ENCODE data around the gene ITPKB.
"Not testable (repeated sequence)": the region's sequence is repeated elsewhere in the genome, so short reads cannot be mapped to it uniquely, and the experiment has no call there.

ITPKB gene

DNA sequence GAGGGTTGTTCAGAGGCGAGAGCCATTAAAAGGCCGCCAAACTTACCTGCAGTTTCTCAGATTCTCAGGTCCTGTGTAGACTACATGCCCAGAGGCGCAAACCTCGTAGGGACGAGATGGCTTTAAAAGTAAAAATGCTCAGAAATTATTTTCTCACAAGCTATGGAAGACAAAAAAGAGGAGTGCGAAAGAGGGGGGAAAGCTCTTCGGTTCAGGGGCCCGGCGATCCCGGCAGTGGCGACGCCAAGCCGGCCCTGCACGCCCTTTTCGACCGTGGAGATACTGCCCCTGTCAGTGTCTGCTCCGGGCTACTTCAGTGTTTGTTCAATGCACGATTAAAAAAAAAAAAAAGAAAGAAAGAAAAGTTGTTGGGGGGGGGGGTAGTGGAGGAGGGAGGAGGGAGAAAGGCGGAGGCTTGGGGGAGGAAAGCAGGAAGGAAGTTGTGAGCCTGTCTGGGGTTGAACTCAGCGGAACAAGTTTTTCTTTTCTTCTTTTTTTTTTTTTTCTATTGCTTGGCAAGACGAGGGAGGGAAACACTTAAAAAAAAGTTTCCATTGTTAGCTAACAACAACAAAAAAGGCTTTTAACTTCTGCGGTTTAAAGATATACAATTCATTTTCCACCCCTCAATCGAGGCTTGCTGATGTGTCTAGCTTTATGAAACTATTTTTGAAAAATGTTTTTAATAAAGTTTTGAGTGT is at the start of gene ITPKB:
TSS of gene ITPKB (minus strand) at position 288 of the 701 bp plus-strand sequence. CDS start 1,824 bp downstream, outside the sequence.
- peak; percentile 74 for DNase-seq (ENCODE audit: low spot score)

DNA sequence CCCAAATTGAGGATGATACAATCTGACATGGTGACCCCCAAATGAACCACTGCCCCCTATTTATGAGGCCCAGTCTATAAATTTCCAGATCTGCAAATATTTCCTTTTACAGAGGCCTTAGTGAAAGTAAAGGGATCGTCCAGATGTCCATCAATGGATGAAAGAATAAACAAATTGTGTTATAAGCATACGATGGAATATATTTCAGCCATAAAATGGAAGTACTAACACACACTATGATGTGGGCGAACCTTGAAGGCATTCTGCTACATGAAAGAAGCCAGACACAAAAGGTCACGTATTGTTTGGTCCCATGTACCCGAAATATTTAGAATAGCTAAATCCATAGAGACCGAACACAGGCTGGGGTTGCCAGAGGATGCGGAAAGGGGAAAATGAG is 48.6 kb upstream of the ITPKB start:
- DNase-seq (ENCODE audit: low spot score), result no peak

DNA sequence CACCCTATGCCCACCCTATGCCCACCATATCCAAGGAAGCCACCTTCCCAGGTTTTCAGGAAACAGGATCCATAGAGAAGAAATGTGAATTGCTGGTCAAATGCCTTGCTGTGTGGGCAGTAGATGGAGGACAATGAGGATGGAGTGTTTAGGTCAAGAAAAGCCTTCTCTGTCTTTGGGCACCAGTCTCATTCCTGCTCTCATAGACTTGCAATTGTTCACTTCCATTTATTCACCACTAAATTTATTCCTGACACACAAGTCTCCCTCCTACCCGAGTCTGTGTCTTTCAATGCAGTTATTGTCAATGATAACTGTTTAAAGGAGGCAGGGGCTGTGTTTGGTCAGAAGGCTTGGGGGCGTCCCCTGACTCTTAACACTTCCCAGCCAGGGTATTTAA is 48.0 kb upstream of the ITPKB start:
- no peak for DNase-seq (ENCODE audit: low spot score)

DNA sequence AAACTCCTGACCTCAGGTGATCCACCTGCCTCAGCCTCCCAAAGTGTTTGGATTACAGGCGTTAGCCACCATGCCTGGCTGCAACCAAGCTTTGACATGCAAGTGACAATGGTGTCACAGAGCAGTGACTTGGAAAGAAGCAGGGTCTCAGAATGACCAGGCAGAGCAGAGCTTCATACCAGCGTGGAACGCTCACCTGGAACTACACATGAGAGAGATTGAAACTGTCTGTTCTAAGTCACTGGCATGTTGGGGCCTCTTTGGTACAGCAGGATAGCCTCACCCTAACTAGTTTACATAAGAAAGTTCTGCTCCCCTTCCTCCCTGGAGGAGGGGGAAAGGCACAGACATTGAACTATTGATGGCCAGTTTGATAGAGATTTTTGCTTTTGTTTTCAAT is 47.5 kb upstream of the ITPKB start:
- DNase-seq (ENCODE audit: low spot score), result no peak

DNA sequence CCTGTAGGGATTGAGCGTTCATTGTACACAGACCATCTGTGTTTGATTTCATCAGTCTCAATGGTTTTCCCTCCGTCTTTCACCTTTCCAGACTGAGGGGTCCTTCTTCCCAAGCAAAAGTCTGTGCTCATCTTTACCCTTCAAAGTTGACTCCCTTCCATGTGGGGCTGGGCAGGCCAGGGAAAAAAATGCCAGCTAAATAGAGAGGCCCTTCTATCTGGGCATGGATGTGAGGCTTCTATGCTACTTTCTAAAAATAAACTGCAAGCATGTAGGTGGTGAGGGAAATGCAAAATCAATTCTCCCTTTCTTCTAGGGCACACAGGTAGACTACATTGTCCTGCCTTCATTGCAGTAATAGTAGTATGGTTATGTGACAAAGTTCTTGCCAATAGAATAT is 46.7 kb upstream of the ITPKB start:
- DNase-seq (ENCODE audit: low spot score), result no peak

DNA sequence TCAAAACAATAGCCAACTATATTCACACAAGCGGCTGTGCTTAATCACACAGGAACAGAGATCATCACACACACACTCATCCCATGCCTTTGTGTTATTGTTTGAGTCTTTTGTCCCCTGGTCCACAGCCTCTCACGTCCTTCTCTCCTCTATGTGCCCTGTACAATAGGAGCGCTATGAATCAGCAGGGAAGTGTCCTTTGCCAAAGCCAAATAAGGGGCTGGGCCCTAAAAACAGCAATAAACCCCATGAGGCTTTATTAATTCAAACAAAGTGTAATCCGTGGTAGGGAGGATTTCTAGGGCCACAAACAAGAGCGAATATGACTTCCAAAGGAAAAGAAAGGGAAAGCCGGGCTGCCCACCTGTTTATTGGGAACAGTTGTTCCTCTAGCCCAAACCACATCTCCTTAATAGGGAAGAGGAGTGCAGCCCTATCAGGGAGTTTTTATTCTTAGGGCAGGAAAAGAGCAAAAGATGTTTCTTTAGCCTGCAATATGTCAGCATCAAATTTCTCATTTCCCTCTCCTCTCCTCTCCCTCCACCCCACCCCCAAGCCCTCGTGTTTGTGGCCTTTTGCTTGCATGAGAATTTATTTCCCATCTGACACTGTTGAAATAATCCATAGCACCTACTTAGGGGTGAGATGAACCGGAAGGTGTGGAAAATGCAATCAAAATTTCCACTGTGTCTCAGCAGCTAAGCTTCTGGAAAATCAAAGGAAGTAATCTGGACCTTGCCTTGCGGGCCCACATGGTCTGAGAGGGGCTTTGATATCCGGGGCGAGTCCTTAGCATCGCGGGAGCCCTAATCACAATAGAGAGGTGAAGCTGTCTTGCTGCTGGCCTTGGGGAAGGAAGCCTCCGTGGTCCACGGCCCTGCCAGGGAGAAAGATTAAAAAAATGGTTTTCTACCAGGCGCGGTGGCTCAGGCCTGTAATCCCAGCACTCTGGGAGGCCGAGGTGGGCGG is 45.3 kb upstream of the ITPKB start:
- DNase-seq (ENCODE audit: low spot score), result no peak

DNA sequence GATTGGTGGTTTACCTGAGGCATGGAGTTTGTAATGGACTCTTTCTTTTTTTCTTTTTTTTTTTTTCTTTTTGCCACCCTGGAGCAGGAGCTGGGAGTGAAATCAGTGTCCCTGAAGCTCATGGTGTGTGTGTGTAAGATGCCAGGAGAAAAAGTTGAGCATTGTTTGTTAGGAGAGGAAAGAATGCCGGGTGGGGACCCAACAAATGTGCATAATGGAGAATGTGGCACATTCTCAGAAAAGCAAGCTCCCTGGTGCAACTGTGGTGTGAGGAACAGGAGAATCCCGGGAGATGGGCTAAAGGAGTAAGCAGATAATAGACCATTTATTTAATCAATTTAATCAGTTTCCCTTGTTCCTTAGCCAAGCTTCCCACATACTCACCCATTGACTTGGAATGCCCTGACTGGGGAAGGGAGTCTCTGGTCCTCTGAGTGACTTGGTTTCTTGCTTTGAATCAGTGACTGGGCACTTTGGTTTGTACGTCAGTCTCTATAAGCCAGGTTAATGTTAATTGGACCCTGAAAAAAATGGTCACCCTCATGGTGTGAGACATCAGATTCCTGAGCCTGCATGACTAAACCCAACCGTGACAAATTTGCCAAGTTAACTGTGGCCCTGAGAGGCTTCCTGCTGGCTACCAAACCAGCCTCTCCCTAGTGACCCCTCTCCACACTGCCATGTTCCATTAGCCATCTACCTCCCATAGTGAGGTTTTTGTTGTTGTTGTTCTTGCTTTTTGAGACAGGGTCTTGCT is 43.9 kb upstream of the ITPKB start:
- no peak for DNase-seq (ENCODE audit: low spot score)

DNA sequence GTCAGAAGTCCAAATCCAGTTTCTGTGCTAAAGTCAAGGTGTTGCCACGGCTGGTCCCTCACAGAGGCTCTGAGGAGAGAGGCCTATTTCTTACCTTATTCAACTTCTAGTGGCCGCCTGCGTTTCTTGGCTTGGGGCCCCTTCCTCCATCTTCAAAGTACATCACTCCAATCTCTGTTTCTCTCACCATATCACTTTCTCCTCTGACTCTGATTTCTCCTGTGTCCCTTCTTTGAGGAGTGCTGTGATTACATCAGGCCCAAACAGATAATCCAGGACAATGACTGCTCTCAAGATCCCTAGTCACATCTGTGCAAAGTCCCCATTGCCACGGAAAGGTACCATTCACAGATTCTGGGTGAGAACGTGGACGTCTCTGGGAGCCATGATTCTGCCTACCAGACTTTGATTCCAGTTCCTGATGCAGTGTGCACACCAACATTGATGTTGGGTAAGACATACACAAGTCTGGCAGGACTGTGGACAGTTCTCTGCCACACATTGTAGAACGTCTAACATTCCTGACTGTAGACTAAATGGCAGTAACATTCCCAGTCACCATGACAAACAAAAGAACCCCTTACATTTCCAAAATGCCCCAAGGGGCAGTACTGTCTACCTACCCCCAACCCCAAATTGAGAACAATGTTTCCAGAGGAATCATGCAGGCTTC is 43.0 kb upstream of the ITPKB start:
- DNase-seq (ENCODE audit: low spot score), result no peak

DNA sequence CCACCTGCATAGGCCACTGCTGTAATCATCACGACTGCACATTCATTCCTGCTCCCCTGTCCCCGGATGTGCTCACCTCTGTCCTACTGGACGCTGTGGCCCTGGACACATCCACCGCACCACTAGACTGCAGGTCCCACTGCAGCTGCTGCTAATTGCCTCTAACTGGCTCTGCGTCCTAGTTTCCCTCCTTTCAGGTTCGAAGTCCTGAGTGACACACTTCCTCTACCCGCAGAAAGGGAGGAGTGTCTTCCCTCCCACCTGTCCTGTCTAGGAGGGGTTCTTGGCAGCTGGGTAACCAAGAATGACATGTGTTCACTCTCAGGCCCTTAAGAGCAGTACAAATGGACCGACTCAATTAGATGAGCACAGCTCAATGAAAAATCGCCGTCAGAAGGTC is 40.5 kb upstream of the ITPKB start:
- DNase-seq (ENCODE audit: low spot score), result no peak

DNA sequence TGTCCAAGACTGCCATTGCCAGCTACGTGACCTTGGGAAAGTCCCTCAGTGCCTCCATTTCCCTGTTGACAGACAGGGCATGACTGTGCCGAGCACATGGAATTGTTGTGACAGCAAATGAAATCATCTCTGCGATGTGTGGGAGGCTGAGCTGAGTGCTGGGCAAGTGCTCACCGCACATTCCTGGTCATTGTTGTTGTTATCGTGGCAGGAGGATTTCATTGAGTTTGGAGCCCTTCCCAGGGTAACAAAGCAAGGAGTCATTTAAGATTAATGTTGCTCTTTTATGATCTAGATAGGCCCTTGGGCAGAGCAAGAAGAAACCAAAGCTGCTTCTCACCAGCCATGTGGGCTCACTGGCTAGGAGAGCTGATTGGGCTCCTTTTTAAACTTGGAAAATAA is 39.6 kb upstream of the ITPKB start:
- no peak for DNase-seq (ENCODE audit: low spot score)

DNA sequence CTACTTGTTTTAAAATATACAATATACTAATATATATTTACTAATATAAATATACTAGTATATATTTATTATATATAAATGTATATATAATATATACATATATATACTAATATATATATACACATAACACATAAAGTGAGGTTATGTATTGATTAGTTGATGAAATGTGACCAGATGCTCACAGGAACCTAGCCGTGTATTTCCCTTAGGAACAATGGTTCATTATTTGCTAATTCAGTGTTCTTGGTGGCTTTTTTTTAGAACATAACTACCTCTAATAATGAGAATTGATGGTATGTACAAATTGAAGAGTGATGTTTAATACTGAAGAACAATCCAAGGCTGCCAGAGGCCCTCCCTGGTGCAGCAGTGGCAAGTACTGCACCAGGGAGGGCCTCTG is 37.9 kb upstream of the ITPKB start:
- DNase-seq (ENCODE audit: low spot score), result no peak

DNA sequence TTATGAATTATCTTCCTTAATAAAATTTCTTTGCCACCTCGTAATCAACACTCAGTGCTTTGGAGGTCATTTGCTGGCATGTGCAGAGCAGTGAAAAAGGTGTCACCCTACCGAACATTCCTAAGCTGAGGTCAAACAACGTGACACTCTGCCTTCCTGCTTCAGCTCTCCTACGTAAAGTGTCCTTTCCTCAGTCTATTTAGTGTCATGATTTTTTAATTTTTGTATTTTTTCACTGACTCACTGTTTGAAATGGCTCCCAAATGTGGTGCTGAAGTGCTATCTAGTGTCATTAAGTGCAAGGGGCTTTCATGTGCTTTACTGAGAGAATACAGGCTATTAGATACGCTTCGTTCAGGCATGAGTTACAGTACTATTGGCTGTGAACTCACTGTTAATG is 37.0 kb upstream of the ITPKB start:
- no peak for DNase-seq (ENCODE audit: low spot score)

DNA sequence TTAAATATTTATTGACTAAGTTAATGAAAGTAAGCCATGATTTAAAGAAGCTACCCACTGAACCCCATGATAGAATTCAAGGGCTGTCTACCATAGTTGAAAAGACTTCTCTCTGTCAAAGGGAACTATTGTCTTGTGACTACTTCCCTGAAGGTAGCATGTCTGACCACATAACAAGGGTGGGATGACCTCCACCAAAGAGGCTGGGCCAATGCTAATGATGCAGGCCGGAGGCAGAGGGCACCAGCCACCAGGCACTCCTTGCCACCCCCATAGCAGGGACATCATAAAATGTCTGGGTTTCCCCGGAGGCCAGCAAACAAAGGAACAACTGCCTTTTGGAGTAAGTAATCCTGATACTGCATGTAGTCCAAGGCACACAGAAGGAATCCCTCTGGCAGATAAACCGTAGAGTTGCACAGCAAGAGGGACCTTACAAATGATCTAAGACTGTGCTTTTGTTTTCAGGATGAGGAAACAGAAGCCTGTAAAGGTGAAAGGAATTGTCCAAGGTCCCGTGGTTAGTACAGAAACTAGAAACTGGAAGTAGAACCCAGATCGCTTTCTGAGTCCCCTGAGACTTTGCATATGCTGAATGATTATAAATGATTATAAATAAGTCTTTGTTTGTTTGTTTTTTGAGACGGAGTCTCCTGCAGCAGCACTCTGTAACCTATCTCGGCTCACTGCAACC is 33.5 kb upstream of the ITPKB start:
- DNase-seq (ENCODE audit: low spot score), result no peak

DNA sequence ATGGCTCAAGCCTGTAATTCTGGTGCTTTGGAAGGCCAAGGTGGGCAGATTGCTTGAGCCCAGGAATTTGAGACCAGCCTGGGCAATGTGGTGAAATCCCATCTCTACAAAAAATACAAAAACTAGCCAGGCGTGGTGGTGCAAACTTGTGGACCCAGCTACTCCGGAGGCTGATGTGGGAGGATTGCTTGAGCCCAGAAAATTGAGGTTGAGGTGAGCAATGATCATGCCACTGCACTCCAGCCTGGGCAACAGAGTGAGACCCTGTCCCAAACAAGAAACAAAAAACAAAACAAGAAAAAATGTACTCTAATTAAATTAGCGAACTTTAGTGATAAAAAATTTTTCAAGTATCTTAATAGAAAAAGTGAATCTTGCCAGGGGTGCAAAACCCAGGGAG is 28.1 kb upstream of the ITPKB start:
- DNase-seq (ENCODE audit: low spot score), result not testable (repeated sequence)

DNA sequence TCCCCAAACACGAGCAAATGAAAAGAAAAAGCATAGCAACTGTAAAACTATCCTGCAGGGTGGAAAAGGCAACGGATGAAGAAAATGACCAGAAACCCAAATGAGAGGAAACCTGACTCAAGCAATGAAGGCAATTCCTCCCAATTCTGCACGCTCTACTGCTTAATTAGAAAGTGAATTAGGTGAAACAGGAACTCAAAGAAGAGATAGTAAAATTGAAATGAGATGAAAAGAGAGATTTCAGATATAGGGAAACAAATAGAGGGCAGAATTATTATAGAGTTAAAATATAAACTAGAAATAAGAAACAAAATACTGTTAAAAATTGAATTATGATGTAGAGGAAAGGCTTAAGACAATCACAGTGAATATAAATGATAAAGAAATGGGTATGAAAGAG is 27.5 kb upstream of the ITPKB start:
- no peak for DNase-seq (ENCODE audit: low spot score)

DNA sequence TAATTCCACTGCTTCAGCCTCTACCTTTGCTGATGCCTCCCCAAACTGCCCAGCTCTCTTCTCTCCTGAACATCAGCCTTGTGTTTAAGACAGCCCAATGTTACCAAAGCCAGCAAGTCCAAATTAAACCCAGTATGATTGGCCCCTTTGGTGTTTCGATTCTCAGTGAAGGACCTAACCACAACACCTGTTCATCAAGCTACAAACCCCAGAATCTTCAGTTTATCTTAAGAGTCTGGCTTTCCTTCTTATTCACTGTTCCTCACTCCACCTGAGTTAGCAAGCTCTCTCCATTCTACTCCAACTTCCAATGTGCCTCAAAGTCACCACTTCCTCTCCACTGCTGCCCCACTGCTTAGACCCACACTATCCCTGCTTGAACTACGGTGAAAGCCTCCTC is 25.5 kb upstream of the ITPKB start:
- no peak for DNase-seq (ENCODE audit: low spot score)

DNA sequence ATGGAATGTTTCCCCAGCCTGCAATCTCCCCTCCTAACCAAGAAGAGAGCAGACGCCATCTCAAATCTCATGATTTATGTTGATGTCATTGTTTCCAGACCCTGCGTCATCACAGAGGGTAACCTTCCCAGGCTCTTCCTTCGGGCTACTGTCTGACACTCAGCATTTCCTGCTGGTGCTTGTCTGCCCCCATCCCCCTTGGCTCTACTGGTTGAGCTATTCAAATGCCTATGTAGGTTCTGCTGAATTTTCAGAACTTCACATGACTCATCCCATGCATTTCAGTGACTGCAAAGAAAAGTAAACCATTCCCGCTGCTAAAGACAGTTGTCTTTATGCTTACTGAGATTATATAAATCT is 24.8 kb upstream of the ITPKB start:
- no peak for DNase-seq (ENCODE audit: low spot score)

DNA sequence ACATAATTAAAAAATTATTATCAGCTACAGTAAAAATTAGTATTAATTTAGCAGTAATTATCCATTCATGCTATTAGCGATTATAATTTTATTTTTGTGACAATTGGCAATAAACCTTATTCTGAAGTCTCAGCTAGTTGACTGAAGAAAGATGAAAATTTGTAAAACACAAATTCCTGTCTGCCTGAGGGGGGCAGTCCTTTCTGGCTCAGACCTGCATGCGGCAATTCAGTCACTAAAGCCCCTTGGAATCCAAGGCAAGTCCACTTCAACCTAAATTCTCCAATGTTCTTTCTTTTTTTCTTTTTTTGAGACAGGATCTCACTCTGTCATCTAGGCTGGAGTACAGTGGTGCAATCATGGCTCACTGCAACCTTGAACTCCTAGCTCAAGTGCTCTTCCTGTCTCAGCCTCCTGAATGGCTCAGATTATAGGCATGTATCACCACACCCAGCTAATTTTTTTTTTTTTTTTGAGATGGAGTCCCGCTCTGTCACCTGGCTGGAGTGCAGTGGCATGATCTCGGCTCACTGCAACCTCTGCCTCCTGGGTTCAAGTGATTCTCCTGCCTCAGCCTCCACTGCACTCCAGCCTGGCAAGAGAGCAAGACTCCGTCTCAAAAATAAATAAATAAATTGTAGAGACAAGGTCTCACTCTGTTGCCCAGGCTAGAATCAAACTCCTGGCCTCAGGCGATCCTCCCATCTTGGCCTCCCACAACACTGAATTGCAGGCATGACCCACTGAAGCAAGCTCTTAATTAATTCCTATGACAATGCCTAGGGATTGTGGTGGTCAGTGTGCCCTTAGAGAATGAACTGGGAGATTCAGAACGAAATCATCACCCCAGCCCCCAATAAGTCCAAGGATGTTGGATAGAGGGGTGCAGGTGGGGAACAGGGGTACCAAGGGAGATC is 24.2 kb upstream of the ITPKB start:
- no peak for DNase-seq (ENCODE audit: low spot score)

DNA sequence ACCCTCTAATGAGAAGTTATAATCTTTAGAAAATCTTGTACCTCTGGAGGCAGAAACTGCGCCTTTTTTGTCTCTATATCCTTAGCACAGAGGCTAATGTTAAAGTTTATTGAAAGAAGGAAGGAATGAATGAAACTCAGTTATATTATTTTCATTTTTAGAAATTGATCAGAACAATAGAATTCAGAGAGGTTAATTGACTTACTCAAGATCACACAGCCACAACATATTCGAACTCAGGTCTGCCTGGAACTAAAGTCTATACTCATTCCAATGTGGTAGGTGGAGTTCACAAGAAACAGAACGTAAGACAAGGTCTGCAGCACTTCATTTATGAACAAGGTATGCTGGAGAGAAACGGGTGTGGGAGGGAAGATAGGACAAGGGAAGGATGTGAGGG is 23.0 kb upstream of the ITPKB start:
- DNase-seq (ENCODE audit: low spot score), result no peak

DNA sequence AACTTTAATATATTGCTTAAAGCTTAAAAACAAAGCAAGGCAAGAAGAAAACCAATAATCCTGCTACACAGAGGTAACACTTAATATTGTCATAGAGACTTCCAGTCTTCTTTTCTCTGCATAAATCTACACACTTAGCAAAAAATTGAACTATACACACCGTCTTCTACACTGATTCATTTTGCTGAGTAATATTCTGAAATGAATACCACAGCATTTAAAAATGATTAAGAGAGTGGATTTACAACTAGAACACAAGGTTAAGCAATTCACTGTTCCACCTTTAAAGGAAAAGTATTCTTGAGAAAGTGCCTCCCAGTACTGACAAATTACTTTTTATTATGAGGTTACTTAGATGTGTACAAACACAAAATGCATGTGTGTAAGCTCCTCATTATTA is 22.2 kb upstream of the ITPKB start:
- DNase-seq (ENCODE audit: low spot score), result no peak

All from left forelimb (tissue), 1 donor.